Colonic mucosa (tissue), 4 donors: ENCODE data around the gene KRTAP4-3. TPM values are rescaled to one million over a fixed set of nuclear protein-coding genes. Genes with fewer than 3 reads are reported as not detected.
"Not testable (repeated sequence)": the region's sequence is repeated elsewhere in the genome, so short reads cannot be mapped to it uniquely, and the experiment has no call there.

ENCODE experiments used
- DNase-seq: peaks from one replicate; pipeline ENCODE4 v3.0.0-alpha.2; 2020
- H3K27ac ChIP-seq: fragments of 200-600 bp; one replicate; pipeline ENCODE4 v1.8.0; 2021
- H3K27me3 ChIP-seq: fragments of 200-600 bp; one replicate; pipeline ENCODE4 v1.8.0; 2021
- H3K36me3 ChIP-seq: fragments of 200-600 bp; one replicate; pipeline ENCODE4 v1.8.0; 2021
- H3K4me1 ChIP-seq: fragments of 200-600 bp; one replicate; pipeline ENCODE4 v1.8.0; 2021; ENCODE audit warnings: mild to moderate bottlenecking
- H3K4me3 ChIP-seq: fragments of 200-600 bp; one replicate; pipeline ENCODE4 v1.8.0; 2021
- H3K9ac ChIP-seq, 2 donors: one replicate each; pipeline ENCODE4 v1.7.0; 2013; ENCODE audit warnings: control low read depth in 2 of 2, low read depth in 2 of 2, low read length in 2 of 2
- H3K9me3 ChIP-seq: fragments of 200-600 bp; one replicate; pipeline ENCODE4 v1.8.0; 2021
- intact Hi-C: fragments of 100-400 bp; cut with DNase I; formaldehyde crosslinking; loops from one replicate; pipeline ENCODE4 v1.14.1; 2022
- total RNA-seq, 2 donors: library from RNA; stranded (reverse); fragmentation: NEBNext Ultra II Directional in 1 of 2; extraction: Animal tissue kit (Norgen Biotek cat#: 25700) in 1 of 2; gene quantifications; one replicate each; pipeline ENCODE4 v1.2.1, GENCODE V29; 2021
- TF ChIP-seq, protein P1 (sequence below): fragments of 200-600 bp; IDR thresholded peaks from one replicate; pipeline ENCODE4 v1.8.0; 2022; ENCODE audit warnings: antibody characterized with exemption, mild to moderate bottlenecking
- donor health status: healthy.
- donor health status: DM: no; HTN: no; CAD: no.
- donor health status: DM: no; HTN: no; CAD: no.

Gene KRTAP4-3
- total RNA-seq, 2 donors from 2014 or later = not detected

DNA sequence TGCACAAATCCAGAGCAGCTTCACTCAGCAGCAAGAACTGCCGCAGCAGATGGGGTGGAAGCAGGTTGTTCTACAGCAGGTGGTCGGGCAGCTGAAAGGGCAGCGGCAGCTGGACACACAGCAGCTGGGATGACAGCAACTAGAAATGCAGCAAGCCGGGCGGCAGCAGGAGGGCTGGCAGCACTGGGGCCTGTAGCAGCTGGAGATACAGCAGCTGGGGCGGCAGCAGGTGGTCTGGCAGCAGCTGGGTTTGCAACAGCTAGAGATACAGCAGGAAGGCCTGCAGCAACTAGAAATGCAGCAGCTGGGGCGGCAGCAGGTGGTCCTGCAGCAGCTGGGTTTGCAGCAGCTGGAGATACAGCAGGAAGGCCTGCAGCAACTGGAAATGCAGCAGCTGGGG lies 460 bp downstream of the KRTAP4-3 start:
- Histone ChIP-seq H3K27me3 (no peaks in the 10 kb centered on the region), H3K27ac (no peak overlapping the region), H3K4me1 (no peaks in the 10 kb centered on the region), H3K9me3 (no peaks in the 10 kb centered on the region), H3K4me3 (no peak overlapping the region), H3K36me3 (no peaks in the 10 kb centered on the region), H3K9ac (no peak overlapping the region)
- intact Hi-C loops = no loop called here
- DNase-seq = no peak
- TF ChIP-seq, protein P1, sequence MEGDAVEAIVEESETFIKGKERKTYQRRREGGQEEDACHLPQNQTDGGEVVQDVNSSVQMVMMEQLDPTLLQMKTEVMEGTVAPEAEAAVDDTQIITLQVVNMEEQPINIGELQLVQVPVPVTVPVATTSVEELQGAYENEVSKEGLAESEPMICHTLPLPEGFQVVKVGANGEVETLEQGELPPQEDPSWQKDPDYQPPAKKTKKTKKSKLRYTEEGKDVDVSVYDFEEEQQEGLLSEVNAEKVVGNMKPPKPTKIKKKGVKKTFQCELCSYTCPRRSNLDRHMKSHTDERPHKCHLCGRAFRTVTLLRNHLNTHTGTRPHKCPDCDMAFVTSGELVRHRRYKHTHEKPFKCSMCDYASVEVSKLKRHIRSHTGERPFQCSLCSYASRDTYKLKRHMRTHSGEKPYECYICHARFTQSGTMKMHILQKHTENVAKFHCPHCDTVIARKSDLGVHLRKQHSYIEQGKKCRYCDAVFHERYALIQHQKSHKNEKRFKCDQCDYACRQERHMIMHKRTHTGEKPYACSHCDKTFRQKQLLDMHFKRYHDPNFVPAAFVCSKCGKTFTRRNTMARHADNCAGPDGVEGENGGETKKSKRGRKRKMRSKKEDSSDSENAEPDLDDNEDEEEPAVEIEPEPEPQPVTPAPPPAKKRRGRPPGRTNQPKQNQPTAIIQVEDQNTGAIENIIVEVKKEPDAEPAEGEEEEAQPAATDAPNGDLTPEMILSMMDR = no peak

DNA sequence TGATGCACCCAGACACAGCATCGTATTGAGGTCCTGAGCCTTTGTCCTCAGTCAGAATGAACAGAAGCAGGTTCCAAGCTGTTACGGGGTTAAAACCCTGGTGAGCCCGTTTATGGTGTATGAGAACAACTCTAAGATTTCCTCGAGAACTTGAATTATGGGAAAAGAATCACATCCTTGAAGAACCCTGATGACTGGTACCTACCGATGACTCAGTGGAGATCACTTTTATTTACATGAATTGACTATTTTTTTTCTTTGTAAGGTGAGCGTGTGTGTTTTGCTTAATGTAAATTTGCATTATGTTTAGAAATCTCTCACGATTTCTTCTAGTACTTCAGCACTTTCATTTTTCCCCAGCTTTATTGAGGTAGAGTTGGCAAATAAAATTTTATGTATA lies 4.2 kb downstream of the KRTAP4-3 start:
- Histone ChIP-seq H3K9me3 (no peaks in the 10 kb centered on the region), H3K36me3 (no peaks in the 10 kb centered on the region), H3K9ac (no peak overlapping the region), H3K27me3 (no peaks in the 10 kb centered on the region), H3K4me1 (no peaks in the 10 kb centered on the region), H3K27ac (no peak overlapping the region), H3K4me3 (no peak overlapping the region)
- TF ChIP-seq, protein P1 = no peak
- intact Hi-C loops = no loop called here
- DNase-seq = no peak

DNA sequence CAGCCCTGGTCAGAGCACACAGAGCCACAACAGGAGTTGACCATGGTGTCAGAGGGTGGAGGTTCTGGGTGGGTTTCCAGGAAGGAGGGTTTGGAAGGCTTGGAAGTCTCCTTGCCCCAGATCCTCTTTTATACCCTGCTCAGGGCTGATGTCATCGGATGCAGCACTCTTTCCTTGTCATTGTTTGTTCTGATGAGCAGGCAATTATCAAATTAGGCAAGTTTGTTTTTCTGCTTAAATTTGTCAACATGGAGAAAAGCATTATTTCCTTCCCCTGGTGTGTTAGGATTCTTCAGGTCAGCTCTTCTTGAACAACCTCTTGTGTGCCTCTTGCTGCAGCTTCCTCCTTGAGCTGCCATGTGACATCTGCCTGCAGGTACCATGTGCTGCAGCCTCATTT lies 7.4 kb downstream of the KRTAP4-3 start, which contains the start of gene KRTAP4-4:
Gene KRTAP4-4, minus strand, starts transcription at position 101 of the 400 bp plus-strand sequence. Its CDS starts 57 bp downstream, at position 44.
- TF ChIP-seq, protein P1 = no peak
- H3K4me1 ChIP-seq = no peaks in the 10 kb centered on the region
- H3K36me3 ChIP-seq = no peaks in the 10 kb centered on the region
- DNase-seq = no peak
- H3K27ac ChIP-seq = no peak within 1 kb of the TSS
- H3K4me3 ChIP-seq = no peak within 1 kb of the TSS
- no peak within 1 kb of the TSS for H3K9ac ChIP-seq
- intact Hi-C loops = no loop called here
- no peaks in the 10 kb centered on the region for H3K9me3 ChIP-seq
- H3K27me3 ChIP-seq = no peaks in the 10 kb centered on the region

DNA sequence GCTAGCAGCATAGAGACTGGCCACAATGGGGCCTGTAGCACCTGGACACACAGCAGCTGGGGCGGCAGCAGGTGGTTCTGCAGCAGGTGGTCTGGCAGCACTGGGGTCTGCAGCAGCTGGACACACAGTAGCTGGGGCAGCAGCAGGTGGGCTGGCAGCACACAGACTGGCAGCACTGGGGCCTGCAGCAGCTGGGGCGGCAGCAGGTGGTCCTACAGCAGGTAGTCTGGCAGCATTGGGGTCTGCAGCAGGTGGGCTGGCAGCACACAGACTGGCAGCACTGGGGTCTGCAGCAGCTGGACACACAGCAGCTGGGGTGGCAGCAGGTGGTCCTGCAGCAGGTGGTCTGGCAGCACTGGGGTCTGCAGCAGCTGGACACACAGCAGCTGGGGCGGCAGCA lies 7.8 kb downstream of the KRTAP4-3 start:
- H3K4me1 ChIP-seq, H3K27ac ChIP-seq, DNase-seq, H3K4me3 ChIP-seq, H3K9ac ChIP-seq, intact Hi-C loops, H3K36me3 ChIP-seq, H3K27me3 ChIP-seq, H3K9me3 ChIP-seq: not testable (repeated sequence)

DNA sequence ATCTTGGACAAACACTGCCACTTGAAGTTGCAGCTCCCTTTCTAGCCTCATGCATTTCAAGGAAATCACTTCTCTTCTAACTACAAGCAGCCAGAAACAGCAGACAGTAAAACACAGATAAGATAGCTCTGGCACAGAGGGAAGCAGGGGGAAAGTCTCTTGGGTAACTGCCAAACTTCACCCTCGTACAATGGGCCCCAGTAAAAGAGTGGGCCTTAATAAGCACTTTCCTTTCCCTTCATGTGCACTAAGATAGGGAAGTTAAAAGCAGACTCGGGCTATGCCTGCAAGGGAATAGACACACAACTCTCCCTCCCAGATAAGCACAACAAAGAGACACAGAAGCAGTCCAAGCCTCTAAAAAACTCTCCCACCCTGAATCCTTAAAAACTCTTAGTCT lies 14.2 kb downstream of the KRTAP4-3 start:
- no peak for DNase-seq
- Histone ChIP-seq H3K9me3 (no peaks in the 10 kb centered on the region), H3K27ac (no peak overlapping the region), H3K27me3 (no peaks in the 10 kb centered on the region), H3K9ac (no peak overlapping the region), H3K4me1 (no peaks in the 10 kb centered on the region), H3K36me3 (no peaks in the 10 kb centered on the region), H3K4me3 (no peak overlapping the region)
- intact Hi-C loops = no loop called here
- TF ChIP-seq, protein P1 = no peak

DNA sequence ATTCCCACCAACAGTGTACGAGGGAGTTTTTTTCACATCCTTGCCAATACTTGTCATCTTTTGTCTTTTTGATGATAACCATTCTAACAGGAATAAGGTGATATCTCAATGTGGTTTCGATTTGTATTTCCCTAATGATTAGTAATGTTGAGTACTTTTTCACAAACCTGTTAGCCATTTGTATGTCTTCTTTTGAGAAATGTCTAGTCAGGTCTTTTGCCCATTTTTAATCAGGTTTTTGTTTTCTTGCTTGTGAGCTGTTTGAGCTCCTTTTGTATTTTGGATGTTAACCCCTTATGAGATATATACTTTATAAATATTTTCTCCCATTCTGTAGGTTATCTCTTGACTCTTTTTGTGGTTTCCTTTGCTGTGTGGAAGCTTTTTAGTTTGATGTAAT lies 16.5 kb downstream of the KRTAP4-3 start:
- Histone ChIP-seq H3K9me3 (no peaks in the 10 kb centered on the region), H3K27ac (no peak overlapping the region), H3K27me3 (no peaks in the 10 kb centered on the region), H3K9ac (no peak overlapping the region), H3K4me3 (no peak overlapping the region), H3K4me1 (no peaks in the 10 kb centered on the region), H3K36me3 (no peaks in the 10 kb centered on the region)
- TF ChIP-seq, protein P1 = no peak
- no peak for DNase-seq
- intact Hi-C loops = no loop called here
